ENCODE measurements around the gene HHIPL1. TPM values are rescaled to one million over a fixed set of nuclear protein-coding genes. Genes with fewer than 3 reads are reported as not detected.
A peak's percentile ranks its signal among the peaks of the same experiment; 100 is the strongest.

HHIPL1 gene
- polyA plus RNA-seq, 1 donor, result 1.8 TPM

GRCh38 chr14:99675382-99675835 is 30.5 kb downstream of the HHIPL1 start:
- DNase-seq (ENCODE audit: low read depth), result no peak

- no peak for DNase-seq (ENCODE audit: low read depth)
Observed at GRCh38 chr14:99675951-99676350, 31.0 kb downstream of the HHIPL1 start.

DNA sequence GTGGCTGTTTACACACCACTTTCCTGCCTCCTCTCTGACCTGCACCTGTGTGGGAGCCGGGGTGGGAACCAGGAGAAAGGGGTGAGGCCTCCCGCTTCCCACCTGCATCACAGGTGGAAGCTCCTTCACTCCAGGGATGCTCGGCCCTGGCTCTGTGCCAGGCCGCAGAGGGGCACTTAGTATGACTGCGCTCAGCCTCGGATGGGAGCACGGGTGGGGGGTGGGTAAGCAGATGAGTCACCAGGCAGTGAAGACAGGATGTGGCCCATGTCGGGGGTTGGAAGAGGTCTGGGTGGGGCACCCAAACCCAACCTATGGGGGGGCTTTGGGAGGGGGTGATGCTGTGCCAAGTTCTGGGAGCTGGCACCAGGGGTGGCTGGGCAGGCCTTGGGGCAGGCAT is 31.7 kb downstream of the HHIPL1 start:
- no peak for DNase-seq (ENCODE audit: low read depth)

DNA sequence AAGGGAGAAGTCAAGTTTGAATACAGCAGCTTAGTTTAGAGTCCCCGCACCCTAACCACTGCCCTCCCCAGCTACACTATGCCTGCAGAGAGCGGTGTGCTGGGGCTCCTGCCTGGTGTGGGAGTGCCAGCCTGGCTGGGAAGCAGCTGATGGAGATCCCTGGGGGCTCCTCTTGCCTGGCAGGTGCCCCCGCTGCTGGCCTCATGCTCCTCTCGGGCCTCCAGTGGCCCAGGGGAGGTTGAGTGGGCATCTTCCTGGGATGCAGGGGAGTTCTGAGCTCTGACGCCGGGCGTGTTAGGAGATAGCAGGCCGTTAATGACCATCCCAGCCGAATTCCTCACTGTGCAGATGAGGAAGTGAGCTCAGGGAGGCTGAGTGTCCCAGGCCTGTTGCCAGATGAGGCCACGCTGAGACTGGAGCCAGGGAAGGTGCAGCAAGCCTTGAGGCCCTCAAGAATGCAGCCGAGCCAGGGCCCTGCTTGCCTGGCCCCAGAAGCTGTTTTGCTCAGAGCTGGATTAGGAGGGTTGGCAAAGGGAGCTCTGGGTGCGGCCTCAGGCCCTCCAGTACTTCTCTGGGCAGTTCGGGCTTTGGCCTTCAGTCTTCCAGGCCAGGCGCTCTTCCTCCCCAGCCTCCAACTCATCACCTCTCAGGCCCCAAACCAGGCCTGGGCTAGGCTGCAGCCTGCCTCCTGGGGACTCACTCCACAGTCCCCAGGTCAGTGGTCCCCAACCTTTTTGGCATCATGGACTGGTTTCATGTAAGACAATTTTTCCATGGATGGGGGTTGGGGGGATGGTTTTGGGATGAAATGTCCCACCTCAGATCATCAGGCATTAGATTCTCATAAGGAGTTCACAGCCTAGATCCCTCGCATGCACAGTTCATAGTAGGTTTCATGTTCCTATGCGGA is 32.6 kb downstream of the HHIPL1 start:
- no peak for DNase-seq (ENCODE audit: low read depth)

- no peak for DNase-seq (ENCODE audit: low read depth)
Observed at GRCh38 chr14:99678198-99678597, 33.3 kb downstream of the HHIPL1 start.

- DNase-seq (ENCODE audit: low read depth), result no peak
Observed at GRCh38 chr14:99679111-99679510, 34.2 kb downstream of the HHIPL1 start.

- DNase-seq (ENCODE audit: low read depth), result no peak
Observed at GRCh38 chr14:99679543-99679942, 34.6 kb downstream of the HHIPL1 start.

DNA sequence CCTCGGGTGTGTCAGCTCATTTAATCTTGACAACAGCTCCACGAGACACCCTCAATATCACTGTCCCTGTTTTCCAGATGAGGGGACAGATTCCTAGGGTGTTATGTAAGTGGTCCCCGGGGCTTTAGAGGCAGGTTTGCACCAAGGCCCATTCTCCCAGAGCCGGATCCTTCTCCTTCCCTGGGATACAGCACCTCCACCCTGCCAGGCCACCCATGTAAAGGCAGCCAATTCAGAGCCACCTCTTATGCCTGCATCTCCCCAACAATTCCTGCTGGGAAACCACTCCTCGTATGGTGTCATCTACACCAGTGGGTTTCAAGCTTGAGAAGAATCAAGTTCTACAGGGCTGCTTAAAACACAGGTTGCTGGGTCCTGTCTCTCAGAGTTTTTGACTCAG is 35.1 kb downstream of the HHIPL1 start:
- DNase-seq (ENCODE audit: low read depth), result no peak

DNA sequence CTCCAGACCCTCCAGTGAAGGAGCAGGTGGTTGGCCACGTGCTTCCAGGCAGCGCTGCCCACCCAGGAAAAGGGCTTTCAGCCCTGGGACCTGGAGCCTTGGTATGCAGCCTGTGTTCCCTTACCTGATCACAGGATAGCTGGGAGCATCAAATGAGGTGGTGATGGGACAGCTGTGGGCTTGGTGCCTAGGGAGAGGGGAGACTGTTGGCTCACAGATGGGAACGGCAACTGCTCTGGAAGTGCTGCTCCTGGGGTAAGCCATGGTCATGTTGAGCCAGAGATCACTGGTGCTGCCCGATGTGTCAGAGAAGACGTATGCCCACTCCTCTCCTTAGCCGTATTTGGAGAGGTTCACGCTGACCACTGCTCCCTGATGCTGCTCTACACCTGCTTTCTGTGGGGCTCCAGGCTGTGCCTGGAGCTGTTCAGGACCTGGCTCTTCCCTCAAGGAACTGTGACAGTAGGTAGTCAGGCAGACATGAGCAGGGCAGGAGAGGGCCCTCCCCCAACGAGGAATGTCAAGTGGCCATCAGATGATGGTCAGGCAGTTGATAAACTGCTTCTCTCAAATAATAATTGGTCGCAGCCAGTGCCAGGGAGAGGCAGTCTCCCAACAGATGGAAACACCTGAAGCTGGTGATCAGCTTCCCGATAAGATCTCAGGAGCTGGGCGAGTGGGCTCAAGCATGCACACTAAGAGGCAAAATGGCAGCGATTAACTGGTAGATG is 36.3 kb downstream of the HHIPL1 start:
- no peak for DNase-seq (ENCODE audit: low read depth)

DNA sequence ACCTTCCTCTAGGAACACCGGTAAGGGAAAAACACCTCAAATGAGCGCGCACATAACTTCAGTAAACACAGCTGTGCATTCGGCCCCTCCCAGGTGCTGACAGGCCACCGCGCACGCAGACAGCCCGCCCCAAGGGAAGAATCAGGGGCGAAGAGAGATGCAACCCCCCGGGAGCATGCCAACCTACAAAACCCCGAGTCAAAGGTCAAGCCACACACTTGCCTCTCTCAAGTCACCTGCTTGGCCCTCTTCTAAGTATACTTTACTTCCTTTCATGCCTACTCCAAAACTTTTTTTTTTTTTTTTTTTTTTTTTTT is 36.9 kb downstream of the HHIPL1 start:
- no peak for DNase-seq (ENCODE audit: low read depth)

DNA sequence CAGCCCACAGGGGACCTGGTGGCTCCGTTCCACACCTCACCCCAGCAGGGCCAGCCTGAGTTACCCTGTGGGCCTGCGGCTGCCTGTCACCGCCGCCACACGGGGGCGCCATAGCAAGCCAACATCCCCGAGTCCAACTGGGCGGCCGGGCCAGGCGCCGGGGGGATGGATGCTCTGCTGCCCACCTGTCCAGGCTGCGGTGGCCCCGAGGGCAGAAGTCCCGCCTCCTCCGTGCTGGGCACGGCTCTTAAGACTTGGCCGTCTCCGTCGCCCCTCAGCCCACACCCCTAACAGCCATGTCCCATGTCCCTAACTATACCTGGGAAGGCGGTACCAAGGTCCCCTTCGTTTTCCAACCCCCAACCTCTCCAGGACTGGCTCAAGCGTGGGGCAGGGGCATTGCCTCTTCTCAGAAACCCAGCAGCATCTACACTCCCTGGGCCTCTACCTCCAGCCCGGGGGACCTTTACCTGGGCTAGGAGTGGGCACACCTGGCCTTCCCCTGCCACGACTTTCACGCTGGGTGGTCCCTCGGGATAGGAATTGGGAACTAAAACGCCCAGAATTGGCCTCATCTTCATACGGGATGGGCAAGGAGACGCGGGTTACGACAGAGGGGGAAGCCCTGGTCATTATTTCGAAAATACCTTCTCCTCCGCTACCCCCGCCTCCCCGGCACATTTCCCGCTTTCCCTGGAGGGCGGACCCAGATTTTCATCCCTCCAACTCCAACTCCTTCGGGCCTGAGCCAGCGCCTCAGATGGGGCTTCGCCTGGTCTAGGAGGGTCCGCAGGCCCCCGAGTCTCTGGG is 38.1 kb downstream of the HHIPL1 start:
- DNase-seq (ENCODE audit: low read depth), result no peak

- DNase-seq (ENCODE audit: low read depth), result peak; percentile 98
Observed at GRCh38 chr14:99683619-99684409, 38.9 kb downstream of the HHIPL1 start, which contains the start of gene CYP46A1. Gene CYP46A1, plus strand, starts transcription at chr14:99684298. Its CDS starts 120 bp downstream, at chr14:99684418.

GRCh38 chr14:99684410-99684934 is 39.5 kb downstream of the HHIPL1 start:
- DNase-seq (ENCODE audit: low read depth), result no peak

GRCh38 chr14:99685151-99685591 is 40.2 kb downstream of the HHIPL1 start:
- no peak for DNase-seq (ENCODE audit: low read depth)

DNA sequence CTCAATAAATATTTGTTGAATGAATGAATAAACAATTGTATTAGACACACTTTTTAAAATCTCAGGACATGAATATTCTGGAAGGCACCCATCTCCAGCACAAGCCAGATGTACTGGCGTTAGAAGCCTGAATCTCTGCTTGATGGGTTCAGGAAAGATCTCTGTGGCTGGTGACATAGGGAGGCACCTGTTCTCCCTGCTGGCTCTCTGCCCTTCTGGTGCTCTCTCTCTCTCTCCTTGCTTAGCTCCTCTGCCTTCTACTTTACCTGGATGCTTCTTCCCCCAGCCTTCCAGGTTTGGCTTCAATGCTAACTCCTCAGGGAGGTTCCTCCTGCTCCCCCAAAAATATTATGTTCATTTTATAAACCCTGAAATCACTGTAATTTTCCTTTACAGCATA is 40.7 kb downstream of the HHIPL1 start:
- no peak for DNase-seq (ENCODE audit: low read depth)

DNA sequence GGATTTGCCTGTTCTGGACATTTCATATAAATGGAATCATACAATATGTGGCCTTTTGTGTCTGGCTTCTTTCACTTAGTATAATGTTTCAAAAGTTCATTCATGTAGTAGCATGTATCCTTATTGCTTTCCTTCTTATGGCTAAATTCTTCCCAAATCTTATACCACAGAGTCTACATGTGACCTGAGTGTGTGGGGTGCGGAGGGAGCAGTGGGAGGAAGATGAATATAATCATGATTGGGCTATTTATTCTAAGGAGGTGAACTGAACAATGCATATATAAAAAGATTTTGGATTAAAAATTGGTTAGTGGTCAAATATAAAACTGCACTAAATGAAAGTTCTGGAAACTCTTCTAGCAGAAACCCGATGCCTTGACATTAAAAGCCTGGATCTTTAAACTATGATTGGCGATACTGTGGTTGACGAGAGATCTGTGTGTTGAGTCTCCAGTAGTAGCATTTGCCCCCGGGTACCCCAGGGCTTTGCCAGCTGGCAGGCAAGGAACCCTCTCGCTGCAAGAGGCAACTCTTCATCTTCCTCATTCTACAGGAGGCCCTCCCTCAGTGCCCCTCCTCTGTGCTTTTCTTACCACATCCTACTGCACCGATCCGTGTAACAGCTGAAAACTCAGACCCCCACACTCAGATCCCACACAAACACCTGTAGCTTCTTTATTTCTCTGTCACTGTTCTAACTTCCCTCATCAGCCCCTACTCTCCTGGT is 41.8 kb downstream of the HHIPL1 start:
- DNase-seq (ENCODE audit: low read depth), result no peak

GRCh38 chr14:99687284-99688209 is 42.6 kb downstream of the HHIPL1 start:
- no peak for DNase-seq (ENCODE audit: low read depth)

DNA sequence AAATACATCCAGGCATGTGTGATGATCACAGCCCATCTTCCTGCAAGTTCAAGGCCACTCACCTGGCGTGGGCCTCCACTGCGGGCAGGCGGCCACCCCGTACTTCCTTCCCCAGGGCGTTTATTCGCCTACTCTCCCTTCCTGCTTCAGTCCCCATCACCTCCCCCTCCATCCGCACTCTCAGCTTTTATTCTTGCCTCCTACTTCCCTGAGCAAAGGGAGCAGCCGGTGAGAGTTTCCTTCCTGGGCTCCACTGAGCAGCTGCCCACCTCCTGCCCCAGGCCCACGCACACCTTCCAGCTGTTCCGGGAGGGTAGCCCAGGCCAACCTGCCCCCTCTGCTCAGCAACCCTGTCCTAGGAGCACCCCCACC is 43.3 kb downstream of the HHIPL1 start:
- no peak for DNase-seq (ENCODE audit: low read depth)

DNA sequence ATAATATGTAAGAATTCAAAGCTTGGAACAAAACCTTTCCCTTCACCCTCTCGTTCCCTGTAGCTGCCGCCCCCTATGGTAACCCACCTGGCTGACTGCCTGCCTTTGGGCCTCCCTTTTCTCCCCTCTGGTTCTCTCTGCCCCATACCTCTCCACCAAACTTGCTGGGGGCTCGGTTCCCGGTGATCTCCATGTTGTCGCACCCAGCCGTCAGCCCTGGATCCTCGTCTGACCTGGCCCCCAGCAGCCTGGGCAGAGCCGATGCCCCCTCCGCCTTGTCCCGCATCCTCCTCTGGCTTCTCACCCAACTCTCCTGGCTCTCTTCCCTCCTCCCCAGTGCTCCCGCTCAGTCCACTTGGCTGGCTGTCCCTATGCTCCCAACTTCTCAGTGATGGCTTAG is 43.7 kb downstream of the HHIPL1 start:
- no peak for DNase-seq (ENCODE audit: low read depth)

Data from forelimb muscle (tissue), 1 donor.